GM21447 (cell line): ENCODE measurements around the gene HDHD5.

Source experiments
- ATAC-seq: cut with Tn5 transposase; IDR thresholded peaks from one replicate; pipeline ENCODE4 v1.9.1; 2021; ENCODE audit not compliant: unreplicated experiment

Gene HDHD5

DNA sequence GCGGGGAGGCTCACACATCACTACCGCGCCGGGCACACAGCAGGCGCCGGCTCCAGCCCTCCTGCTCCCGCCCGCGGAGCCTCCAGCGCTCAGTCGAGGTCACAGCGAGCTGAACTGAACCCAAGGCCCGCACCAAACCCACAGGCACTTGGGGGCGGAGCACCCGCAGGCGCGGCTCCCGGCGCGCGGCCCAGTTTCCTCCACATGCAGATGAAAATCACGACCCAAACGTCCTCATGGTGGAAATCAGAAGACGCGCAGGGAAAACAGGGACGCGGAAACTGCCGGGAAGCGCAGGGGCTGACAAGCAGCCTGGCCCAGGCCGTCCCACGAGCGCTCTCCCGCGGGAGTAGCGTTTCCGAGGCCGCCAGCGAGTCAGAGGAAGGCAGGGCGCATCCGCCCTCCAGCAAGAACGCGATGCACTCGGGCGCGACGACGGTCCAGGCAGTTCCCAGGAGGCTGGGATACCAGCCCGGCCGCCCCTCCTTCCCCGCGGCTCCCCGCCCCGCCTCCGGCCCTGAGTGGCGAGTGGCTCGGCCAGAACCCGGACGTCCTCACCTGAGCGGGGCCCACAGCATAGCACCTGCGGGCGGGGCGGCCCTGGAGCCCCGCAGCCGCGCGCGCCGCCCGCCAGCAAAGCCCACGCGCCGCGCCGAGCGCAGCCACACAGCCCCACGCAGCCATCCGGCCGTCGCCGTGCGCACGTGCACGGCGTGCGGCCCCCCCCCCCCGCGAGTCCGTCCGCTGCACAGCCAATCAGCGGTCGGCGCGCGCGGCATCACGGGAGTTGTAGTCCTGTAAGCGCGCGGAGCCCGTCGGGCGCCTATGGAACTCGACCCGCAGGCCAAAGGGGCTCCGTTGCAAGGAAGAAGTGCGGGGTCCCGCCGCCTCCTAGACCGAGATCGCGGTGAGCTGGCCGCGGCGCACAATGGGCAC is at the start of gene HDHD5:
Gene HDHD5, minus strand, starts transcription at position 710 of the 936 bp plus-strand sequence. Its CDS starts 26 bp downstream, at position 684.
- peak; percentile 72 for ATAC-seq

DNA sequence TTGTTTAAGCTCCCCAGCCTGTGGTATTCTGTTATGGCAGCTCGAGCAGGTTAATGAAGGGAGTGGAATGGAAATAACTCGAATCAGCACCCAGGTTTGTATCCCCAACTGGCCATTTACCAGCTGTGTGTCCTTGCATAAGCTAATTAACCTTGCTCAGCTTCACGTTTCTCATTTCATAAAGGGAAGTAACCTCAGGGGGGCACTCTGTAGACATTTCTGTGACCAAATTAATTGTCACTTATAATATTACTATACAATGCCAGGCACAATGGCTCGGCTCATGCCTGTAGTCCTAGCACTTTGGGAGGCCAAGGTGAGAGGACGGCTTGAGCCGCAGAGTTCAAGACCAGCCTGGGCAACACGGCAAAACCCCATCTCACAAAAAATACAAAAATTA is 46.4 kb upstream of the HDHD5 start:
- ATAC-seq = no peak

DNA sequence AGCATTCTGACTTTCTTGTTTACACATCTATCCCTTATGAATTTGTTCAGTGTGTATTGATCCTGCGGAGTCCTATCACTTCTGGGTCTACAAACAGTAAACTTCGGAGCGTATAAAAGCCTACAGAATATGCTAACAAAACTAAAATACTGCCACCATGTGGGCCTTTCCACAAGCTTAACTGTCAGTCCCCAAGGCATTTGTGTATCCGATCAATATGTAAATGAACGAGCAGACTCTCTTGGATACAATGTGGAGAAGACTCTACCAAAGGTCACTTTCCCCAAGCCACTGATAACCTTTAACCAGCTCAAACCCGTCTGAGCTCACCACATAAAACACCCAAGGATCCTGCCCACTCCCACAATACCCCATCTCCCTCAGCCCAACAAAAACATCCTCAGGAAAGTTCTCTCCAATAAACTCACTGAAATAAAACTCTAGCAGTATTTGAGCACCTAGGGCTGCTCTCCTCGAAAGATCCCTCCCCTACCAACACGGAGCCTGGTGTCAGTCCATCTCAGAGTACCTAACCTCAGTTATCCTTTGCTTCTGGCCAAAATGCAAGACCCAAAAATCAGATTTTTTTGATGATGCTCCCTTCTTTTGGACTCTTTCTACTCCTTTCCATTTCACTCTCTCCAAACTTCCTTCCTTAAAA is 42.3 kb upstream of the HDHD5 start:
- no peak for ATAC-seq

DNA sequence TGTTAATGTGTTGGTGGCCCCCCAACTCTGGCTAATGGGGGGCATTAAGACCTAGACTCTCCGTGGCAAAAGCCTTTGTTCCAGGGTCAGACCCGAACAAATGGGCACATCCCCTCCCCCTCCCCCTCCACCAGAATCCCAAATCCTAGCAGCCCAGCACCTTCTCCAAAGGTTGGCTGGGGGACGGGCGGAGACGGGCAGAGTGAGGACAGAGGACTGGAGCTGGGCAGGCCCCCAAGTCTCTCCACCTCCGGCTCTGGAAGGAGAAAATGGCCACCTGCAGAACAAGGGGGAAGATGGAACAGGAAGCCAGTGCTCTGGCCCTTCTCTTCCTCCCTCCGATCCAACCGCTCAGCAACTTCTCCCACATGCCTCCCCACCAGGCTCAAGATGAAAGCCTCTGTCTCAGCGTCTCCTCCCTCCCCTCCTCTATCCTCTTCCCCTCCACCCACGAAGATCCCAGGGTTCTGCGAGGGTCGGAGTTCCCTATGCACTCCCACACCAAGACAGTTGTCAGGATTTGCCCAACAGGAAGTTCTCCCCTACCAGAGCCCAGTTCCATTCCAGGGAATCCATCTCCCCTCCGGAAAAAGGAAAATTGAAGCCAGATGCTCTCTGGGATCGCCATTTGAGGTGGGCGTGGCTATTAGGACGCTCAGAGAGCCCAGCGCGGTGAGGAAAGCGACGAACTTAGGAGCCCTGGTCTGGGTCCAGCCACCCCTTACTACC is 40.1 kb upstream of the HDHD5 start:
- no peak for ATAC-seq

DNA sequence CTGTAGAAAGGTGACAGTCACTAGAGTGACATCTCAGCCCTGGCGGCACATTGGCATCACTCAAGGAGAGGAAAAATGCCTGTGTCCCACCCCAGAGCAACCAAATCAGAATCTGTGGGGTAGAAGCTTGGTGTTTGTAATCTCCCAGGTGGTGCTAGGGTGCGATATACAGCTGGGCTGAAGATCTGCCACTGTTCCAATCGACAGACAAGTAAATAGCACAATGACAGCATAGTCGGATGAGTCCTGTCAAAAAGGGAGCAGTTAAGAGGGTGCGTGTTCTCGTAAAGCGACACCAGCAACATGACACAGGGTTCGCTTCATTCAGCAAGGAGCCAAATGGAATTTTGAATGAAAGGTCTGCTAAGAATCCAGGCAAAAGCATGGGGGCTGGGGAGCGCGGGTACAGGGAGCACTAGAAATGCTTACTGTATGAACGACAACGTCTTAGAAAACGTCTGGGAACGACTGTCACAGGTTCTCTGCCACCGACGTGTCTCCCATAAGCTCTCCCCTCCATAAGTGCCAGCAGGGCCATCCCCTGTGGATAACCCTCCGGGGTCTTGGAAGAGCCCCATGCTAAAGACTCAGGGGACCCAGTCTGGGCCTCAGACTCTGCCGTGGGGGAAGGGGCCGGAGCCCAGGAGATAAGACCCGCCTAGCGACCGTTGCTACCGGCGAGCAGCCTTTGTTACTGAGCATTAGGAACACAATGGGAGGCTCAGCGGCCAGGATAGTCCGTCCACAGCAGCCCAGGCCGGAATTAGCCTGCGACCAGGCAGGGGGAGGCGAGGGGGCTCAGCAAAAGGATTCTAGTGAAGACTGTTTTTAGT is 39.3 kb upstream of the HDHD5 start:
- ATAC-seq = no peak

DNA sequence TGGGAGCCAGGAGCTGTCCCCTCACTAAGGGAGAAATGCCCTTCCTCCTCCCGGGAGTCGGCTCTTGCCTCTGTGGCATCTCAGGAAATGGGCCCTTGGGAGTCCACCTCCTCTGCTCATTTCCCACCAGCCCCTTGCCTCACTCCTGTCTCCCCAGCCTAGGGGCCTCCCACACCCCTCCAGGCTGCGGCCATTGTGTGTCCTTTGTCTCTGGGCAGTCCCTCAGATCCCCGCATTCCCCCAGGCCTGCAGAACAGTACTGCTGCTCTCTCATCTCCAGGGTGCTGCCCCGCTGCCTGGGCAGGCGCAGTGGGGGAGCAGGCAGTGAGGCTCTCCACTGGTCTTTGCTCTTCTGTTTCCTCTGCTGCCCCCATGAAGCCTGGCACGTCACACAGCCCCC is 35.1 kb upstream of the HDHD5 start:
- ATAC-seq = no peak

DNA sequence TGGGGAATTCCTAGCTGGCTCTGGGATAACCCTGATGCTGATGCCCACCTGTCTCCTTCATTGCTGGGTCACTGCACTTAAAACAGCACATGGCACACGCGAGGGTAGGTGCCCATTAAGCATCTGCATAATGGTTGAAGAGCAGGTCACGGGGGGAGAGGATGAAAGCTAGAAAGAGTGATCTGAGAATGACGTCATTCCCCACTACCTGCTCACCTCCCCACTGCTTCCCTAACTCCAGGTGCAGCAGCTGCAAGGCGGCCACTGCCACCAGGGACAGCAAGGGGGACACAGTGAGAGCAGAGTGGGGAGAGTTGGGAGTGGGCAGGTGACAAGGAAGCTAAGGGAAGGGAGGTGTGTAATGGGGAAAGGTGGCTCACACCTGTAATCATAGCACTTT is 33.1 kb upstream of the HDHD5 start:
- ATAC-seq = no peak

DNA sequence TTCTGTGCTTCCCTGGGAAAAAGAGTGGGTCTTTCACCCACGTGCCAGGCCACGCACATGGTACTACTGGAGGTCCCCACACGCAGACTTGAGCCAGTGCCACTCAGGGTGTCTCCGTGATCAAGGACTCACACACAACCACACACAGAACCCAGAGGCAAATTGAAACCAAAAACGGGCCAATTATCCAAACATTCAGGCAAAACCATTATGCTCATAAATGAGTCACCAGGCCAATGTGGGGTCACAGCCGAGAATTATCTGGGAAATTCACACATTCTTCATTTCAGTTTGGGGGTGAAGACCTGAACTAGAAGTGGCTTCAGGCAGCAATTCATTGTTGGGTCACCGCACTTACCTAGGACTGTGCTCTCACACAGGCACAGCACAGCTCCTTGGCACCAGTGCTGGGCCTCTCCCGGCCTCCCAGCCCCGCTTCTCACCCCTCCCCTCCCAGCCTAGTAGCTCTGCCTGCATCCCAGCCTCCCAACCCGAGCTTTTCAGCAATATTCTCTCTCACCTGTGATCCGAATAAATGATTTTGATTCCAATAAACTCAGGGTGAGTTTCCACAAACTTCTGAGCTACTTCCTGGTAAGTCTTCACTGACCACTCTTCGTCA is 32.2 kb upstream of the HDHD5 start:
- ATAC-seq = no peak

DNA sequence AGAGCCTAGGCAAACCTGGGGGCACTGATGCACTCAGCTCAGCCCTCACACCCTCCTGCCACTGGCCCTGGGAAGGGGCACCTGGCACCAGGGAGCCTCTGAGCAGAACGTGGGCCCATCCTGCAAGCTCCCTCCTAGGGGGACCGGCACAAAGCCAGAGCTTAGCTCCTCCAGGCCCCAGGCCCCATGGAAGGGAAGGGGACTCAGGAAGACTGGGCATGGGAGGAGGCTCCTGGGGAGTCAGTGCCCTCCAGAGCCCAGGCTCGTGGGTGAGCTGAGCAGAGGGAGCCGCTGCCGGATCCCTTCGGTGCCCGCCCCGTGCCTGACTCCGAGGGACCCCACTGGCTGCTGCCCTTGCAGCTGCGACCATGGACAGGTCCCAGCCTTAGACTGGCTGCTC is 31.6 kb upstream of the HDHD5 start:
- ATAC-seq = no peak

DNA sequence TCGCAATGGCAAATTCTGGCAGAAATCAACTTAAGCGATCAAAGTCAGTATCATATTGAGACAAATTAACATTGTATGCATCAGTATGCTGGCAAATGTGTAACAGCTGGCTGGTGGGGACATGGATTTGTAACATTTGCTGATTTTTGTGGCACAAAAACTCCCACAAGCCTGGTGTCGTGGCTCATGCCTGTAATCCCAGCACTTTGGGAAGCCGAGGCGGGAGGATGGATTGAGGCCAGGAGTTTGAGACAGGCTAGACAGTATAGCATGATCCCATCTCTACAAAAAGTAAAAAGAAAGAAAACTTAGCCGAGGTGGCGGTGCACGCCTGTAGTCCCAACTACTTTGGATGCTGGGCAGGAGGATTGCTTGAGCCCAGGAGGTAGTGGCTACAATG is 17.6 kb upstream of the HDHD5 start:
- ATAC-seq = no peak

DNA sequence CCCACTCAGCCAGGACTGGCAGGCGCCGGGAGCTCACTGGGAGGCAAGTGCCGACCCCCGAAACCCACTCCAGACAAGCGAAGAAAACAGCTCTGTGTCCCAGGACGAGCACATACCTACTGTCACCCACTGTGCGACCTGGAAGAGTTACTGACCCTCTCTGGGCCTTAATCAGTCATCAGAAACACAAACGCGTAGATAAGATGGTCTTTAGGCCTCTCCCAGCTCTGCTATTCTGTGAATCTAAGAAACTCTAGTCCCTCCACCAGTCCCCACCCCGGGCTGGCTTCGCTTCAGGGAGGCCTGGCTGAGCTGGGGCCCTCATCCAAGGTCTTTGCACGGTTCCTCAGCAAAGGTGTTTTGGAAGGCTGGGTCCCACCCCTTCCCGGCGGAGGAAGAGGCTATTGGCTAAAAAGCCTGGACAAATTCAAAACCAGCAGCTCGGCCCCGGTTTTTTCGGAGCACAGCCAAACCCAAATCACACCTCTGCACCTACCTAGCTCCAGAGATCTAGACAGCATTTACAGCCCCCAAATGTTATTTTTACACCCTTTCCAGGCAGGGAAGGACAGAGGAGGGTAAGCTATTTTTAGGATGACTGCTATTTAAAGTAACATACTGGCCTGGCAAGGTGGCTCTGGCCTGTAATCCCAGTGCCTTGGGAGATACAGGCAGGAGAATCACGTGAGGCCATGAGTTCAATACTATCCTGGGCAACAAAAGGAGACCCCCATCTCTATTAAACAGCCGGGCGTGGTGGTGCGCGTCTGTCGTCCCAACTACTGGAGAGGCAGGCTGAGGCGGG is 13.2 kb upstream of the HDHD5 start:
- ATAC-seq = no peak

DNA sequence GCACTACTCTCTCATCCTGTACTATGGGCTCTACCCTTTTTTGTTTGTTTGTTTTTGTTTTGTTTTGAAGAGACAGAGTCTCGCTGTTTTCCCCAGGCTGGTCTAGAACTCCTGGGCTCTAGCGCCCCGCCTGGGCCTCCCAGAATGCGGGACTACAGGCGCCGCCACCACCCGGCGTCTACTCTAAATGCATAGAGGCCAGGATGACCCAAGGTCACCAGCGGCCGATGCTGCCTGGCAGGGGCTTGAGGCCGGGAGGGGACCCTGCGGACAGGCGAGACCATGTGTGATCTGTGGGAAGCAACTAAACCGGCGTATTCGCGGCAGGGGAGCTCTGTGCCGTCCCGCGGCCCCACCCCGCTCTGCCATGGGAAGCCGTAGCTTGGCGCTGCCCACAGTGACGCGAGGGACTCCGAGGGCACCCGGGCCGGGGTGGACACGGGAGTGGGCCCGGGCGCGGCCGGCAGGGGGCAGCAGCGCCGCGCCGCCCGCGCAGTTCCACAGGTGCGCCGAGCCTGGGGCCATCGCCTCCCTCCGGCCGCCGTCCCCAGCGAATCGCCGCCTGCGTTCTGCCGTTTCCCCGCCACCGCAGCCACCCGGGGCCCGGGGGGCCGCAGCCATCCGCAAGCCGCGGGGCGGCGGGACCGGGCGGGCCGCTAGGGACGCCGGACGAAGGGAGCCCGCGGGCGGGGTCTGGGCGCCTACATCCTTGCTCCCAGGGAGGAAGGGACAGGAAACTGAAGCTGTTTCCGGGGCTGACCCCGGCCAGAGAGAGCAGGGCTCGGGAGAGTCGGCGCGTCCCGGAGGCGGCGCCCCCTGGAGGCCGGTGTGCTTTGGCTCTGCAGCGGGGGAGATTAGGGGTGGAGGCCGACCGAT is 12.3 kb upstream of the HDHD5 start:
- ATAC-seq = peak; percentile 86

DNA sequence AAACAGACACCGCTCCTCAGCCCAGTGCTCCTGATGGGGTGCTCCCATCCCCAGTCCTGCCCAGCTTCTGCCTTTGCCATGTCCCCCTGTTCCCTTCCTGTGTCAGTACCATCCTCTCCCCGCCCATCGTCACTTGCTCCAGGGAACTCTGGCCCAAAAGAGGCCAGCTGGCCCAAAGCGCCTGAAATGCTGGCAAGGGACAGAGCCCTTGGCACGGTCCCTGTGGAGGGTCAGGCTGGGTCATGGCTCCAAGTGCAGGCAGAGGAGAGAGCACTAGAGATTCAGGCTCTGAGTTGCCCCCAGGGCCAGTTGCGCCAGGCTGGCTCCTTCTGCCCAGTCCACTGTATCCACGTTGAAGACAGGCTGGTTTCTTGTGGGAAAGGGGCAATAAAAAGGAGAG is 8.4 kb upstream of the HDHD5 start:
- no peak for ATAC-seq

DNA sequence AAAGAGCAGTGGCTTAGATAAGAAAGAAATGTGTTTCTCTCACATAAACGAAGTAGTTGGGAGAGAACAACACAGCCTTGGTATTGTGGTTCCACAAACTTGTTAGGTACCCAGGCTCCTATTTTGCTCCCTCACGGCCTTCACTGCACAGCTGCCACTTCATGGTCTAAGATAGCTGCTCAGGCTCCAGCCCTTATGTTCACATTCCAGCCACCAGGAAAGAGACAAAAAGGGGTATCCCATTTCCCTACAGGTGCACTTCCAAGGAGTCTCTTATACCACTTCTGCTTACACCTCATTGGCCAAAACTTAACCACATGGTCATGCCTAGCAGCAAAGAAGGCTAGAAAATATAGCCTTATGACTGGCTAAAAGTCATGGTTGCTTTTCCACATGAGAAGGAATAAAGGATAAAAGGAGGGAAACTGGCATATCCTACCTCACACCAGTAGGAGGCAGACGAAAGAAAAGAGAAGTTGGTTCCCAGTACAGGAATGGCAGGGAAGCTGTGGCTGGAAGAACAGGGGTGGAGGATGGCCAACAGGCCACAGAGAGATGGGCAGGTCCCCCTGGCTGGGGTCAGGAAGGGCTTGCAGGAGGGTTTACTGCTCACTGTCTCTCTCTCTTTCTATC is 5.4 kb upstream of the HDHD5 start:
- no peak for ATAC-seq

DNA sequence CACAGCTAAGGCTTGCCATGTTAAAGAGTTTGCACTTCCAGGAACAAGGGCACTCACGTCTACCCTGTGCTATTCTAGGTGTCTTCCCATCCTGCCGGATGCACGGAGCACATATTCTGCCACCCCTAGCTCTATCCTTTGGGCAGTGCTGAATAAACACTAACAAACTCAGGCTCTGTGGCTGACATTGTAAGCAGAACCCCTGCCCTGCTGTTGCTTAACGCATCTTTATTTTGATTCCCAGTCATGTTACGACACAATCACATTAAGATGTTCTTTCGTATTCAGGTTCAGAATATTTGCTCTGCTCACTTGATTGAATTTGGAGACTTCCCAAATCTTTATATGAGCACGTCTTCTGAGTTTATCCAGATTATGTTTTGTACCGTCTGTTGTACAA is 3.7 kb upstream of the HDHD5 start:
- no peak for ATAC-seq

DNA sequence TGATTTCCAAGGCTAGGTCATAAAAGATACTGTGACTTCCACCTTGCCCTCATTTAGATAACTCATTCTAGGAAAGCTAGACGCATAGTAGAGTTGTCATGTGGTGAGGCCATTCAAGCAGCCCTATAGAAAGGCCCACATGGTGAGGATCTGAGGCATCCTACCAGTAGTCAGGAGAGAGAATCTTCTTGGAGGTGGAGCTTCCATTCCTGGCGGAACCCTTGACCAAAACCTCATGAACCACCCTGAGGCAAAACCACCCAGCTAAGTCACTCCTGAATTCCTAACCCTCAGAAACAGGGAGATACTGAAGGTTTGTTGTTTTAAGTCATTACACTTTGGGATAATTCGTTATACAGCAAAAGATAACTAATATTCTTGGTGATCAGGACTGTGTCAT is 2.9 kb upstream of the HDHD5 start:
- ATAC-seq = no peak

DNA sequence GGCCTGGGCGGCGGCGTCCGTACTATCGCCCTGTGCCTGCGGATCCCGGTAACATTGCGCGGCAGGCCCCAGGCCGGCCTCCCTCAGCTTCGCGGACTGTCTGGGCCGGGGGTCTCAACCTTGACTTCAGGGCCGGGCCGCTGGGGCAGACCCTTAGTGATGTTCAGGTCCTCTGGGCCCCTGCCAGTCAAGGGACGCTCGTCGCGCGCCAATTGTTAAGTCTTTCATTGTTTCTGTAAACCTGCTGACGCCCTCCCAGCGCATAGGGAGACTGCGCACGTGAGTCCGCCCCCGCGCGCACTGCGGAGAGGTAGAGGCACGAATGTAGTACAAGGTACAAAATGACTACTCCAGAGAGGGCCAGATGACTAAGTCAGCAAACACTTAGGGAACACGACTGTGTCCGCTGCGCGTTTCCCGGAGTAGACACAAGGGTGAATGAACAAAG is 451 bp upstream of the HDHD5 start:
- peak; percentile 24 for ATAC-seq

DNA sequence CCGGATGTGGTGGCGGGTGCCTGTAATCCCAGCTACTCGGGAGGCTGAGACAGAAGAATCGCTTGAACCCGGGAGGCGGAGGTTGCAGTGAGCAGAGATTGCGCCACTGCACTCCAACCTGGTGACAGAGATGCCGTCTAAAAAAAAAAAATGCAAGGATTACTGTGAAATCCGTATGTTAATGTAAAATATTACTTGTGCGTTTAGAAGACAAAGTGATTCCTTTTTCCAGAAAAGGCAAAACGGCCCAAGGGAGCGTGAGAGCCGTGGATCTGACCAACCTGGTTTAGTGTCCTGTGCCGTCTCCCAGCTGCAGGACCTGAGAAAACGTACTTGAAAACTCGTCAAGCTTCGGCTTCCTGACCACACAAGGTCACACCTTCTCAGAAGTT is 905 bp downstream of the HDHD5 start:
- no peak for ATAC-seq
